K562 (cell line): ENCODE measurements around the gene BCL10. TPM values are rescaled to one million over a fixed set of nuclear protein-coding genes. Genes with fewer than 3 reads are reported as not detected.

ENCODE experiments used
- KDM5B ChIP-seq: fragments of 200-600 bp; sonication (generic); IDR thresholded peaks from 2 replicates; pipeline ENCODE4 v1.6.1; 2012; ENCODE audit warnings: low read depth, mild to moderate bottlenecking, moderate library complexity, low read length, control low read depth, inconsistent platforms; ENCODE audit not compliant: insufficient replicate concordance
- MECOM ChIP-seq: fragments of 250-450 bp; sonication (Bioruptor Pico); IDR thresholded peaks from 2 replicates; pipeline ENCODE4 v1.8.0; 2022; ENCODE audit warnings: inconsistent platforms
- NONO ChIP-seq, 2 experiments: fragments of 200-400 bp in 1 of 2; fragments of 450-650 bp in 1 of 2; formaldehyde crosslinking in 1 of 2; IDR thresholded peaks; 2 replicates each; pipeline ENCODE4 v1.6.1; 2017; ENCODE audit warnings: low read depth in 2 of 2, mild to moderate bottlenecking in 2 of 2, moderate library complexity in 2 of 2, low read length in 1 of 2
- RFX5 ChIP-seq: IDR thresholded peaks from 2 replicates; pipeline ENCODE4 v1.6.1; 2011; ENCODE audit warnings: low read depth, mild to moderate bottlenecking, improper control_type of control experiment, low read length
- TAL1 ChIP-seq: fragments of 450-650 bp; IDR thresholded peaks from 2 replicates; pipeline ENCODE4 v1.6.1; 2016; ENCODE audit warnings: mild to moderate bottlenecking
- TFE3 ChIP-seq: fragments of 450-650 bp; formaldehyde crosslinking; IDR thresholded peaks from 2 replicates; pipeline ENCODE4 v1.4.0; 2020; ENCODE audit warnings: mild to moderate bottlenecking, mixed read lengths
- ZNF655 ChIP-seq: fragments of 250-450 bp; sonication (Bioruptor Pico); IDR thresholded peaks from 2 replicates; pipeline ENCODE4 v1.5.0; 2021
- polyA plus RNA-seq, 8 experiments: library from polyadenylated mRNA; depleted of rRNA in 4 of 8; stranded (reverse) in 5 of 8; unstranded in 3 of 8; fragments of >200 nt; fragmentation: Nextera tagmentation in 2 of 8; fragmentation: Illumina TruSeq in 1 of 8; extraction: Ambion mirVana in 2 of 8; extraction: Trizol in 1 of 8; gene quantifications; 2 replicates each; pipeline versions ENCODE4 v1.2.1 to v1.2.3, GENCODE V29; 2011 to 2014; ENCODE audit warnings: inconsistent platforms in 1 of 8, missing spikeins in 1 of 8
- total RNA-seq, 7 experiments: library from RNA; depleted of rRNA in 6 of 7; stranded (reverse); fragments of >200 nt in 6 of 7; fragmentation: Illumina TruSeq in 2 of 7; extraction: Trizol in 2 of 7; gene quantifications; 2 replicates each; pipeline versions ENCODE4 v1.2.1 to v1.2.3, GENCODE V29; 2011 to 2021; ENCODE audit warnings: low replicate concordance in 1 of 7
- TF ChIP-seq, protein P1 (sequence below): fragments of 200-600 bp; sonication (generic); IDR thresholded peaks from one replicate; pipeline ENCODE4 v1.6.1; 2012; ENCODE audit warnings: mild to moderate bottlenecking, low read depth, low read length, inconsistent platforms
- TF ChIP-seq, protein P2 (sequence below), 2 experiments: IDR thresholded peaks; 2 replicates each; pipeline ENCODE4 v1.6.1; 2012; ENCODE audit warnings: improper control_type of control experiment in 2 of 2, low read depth in 2 of 2, low read length in 2 of 2, borderline replicate concordance in 1 of 2

Gene BCL10
- total and polyA plus RNA-seq, 9 of the 15 experiments (the other 6 are each of a cell fraction or from before 2014, with no cell fraction given): 8.0 to 19.4 (median 12.3) TPM

GRCh38 chr1:85278853-85279314 is 2.5 kb upstream of the BCL10 start (continued):
- TF ChIP-seq, protein P1, sequence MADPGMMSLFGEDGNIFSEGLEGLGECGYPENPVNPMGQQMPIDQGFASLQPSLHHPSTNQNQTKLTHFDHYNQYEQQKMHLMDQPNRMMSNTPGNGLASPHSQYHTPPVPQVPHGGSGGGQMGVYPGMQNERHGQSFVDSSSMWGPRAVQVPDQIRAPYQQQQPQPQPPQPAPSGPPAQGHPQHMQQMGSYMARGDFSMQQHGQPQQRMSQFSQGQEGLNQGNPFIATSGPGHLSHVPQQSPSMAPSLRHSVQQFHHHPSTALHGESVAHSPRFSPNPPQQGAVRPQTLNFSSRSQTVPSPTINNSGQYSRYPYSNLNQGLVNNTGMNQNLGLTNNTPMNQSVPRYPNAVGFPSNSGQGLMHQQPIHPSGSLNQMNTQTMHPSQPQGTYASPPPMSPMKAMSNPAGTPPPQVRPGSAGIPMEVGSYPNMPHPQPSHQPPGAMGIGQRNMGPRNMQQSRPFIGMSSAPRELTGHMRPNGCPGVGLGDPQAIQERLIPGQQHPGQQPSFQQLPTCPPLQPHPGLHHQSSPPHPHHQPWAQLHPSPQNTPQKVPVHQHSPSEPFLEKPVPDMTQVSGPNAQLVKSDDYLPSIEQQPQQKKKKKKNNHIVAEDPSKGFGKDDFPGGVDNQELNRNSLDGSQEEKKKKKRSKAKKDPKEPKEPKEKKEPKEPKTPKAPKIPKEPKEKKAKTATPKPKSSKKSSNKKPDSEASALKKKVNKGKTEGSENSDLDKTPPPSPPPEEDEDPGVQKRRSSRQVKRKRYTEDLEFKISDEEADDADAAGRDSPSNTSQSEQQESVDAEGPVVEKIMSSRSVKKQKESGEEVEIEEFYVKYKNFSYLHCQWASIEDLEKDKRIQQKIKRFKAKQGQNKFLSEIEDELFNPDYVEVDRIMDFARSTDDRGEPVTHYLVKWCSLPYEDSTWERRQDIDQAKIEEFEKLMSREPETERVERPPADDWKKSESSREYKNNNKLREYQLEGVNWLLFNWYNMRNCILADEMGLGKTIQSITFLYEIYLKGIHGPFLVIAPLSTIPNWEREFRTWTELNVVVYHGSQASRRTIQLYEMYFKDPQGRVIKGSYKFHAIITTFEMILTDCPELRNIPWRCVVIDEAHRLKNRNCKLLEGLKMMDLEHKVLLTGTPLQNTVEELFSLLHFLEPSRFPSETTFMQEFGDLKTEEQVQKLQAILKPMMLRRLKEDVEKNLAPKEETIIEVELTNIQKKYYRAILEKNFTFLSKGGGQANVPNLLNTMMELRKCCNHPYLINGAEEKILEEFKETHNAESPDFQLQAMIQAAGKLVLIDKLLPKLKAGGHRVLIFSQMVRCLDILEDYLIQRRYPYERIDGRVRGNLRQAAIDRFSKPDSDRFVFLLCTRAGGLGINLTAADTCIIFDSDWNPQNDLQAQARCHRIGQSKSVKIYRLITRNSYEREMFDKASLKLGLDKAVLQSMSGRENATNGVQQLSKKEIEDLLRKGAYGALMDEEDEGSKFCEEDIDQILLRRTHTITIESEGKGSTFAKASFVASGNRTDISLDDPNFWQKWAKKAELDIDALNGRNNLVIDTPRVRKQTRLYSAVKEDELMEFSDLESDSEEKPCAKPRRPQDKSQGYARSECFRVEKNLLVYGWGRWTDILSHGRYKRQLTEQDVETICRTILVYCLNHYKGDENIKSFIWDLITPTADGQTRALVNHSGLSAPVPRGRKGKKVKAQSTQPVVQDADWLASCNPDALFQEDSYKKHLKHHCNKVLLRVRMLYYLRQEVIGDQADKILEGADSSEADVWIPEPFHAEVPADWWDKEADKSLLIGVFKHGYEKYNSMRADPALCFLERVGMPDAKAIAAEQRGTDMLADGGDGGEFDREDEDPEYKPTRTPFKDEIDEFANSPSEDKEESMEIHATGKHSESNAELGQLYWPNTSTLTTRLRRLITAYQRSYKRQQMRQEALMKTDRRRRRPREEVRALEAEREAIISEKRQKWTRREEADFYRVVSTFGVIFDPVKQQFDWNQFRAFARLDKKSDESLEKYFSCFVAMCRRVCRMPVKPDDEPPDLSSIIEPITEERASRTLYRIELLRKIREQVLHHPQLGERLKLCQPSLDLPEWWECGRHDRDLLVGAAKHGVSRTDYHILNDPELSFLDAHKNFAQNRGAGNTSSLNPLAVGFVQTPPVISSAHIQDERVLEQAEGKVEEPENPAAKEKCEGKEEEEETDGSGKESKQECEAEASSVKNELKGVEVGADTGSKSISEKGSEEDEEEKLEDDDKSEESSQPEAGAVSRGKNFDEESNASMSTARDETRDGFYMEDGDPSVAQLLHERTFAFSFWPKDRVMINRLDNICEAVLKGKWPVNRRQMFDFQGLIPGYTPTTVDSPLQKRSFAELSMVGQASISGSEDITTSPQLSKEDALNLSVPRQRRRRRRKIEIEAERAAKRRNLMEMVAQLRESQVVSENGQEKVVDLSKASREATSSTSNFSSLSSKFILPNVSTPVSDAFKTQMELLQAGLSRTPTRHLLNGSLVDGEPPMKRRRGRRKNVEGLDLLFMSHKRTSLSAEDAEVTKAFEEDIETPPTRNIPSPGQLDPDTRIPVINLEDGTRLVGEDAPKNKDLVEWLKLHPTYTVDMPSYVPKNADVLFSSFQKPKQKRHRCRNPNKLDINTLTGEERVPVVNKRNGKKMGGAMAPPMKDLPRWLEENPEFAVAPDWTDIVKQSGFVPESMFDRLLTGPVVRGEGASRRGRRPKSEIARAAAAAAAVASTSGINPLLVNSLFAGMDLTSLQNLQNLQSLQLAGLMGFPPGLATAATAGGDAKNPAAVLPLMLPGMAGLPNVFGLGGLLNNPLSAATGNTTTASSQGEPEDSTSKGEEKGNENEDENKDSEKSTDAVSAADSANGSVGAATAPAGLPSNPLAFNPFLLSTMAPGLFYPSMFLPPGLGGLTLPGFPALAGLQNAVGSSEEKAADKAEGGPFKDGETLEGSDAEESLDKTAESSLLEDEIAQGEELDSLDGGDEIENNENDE: no peak
- TF ChIP-seq KDM5B: no peak
- TF ChIP-seq RFX5: no peak
- no peak; the same call in 1 of the 2 replicates for TF ChIP-seq TAL1
- no peak for TF ChIP-seq NONO (IDR thresholded peaks at IDR 0.05; ENCODE audit: low read depth in 2 of 2, low read length in 1 of 2)
- no peak for TF ChIP-seq ZNF655 (CRISPR knock-in tag)
- TF ChIP-seq TFE3 (CRISPR knock-in tag): no peak
- TF ChIP-seq MECOM: no peak
- TF ChIP-seq, protein P2, sequence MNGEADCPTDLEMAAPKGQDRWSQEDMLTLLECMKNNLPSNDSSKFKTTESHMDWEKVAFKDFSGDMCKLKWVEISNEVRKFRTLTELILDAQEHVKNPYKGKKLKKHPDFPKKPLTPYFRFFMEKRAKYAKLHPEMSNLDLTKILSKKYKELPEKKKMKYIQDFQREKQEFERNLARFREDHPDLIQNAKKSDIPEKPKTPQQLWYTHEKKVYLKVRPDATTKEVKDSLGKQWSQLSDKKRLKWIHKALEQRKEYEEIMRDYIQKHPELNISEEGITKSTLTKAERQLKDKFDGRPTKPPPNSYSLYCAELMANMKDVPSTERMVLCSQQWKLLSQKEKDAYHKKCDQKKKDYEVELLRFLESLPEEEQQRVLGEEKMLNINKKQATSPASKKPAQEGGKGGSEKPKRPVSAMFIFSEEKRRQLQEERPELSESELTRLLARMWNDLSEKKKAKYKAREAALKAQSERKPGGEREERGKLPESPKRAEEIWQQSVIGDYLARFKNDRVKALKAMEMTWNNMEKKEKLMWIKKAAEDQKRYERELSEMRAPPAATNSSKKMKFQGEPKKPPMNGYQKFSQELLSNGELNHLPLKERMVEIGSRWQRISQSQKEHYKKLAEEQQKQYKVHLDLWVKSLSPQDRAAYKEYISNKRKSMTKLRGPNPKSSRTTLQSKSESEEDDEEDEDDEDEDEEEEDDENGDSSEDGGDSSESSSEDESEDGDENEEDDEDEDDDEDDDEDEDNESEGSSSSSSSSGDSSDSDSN (IDR thresholded peaks at IDR 0.05; ENCODE audit: borderline replicate concordance in 1 of 2, low read depth in 2 of 2, low read length in 2 of 2): no peak
